Measurements from ENCODE around the gene ARHGEF18. TPM values are rescaled to one million over a fixed set of nuclear protein-coding genes. Genes with fewer than 3 reads are reported as not detected.

The ARHGEF18 gene
- total RNA-seq, 1 experiment from 2014 or later, result 38.3 TPM

GRCh38 chr19:7395360-7396066 is 46.8 kb downstream of the ARHGEF18 start:
- no peak overlapping the region for H3K18ac ChIP-seq (ENCODE audit: insufficient read length, low read depth, low read length)
- H2BK12ac ChIP-seq (ENCODE audit: insufficient read length, low read depth, low read length), result no peak overlapping the region
- H3K56ac ChIP-seq (ENCODE audit: insufficient read length, low read depth, low read length), result no peak overlapping the region
- no peak overlapping the region for H2AK5ac ChIP-seq (ENCODE audit: insufficient read length, low read length)
- peaks cover 3% of the 10 kb centered on the region; the same call in 1 of the 2 replicates for H3K4me1 ChIP-seq (ENCODE audit: insufficient read depth, low read length)
- no peak overlapping the region for H2AFZ ChIP-seq (ENCODE audit: low read length)
- Mint-ChIP-seq H3K27ac (peak overlapping the region in 1 of 3 experiments; percentile 72; a peak in 2 of 7 replicates), H3K4me3 (peak overlapping the region; percentile 89 to 93), H3K27me3 (ENCODE audit: low read depth) (no peaks in the 10 kb centered on the region; the same call in 1 of the 2 replicates), H3K4me1 (peaks cover 18 to 23% of the 10 kb centered on the region in 2 experiments), H3K36me3 (ENCODE audit: insufficient read depth in 1 of 3, low read depth in 3 of 3) (peaks cover 0 to 3% (median 0%) of the 10 kb centered on the region in 3 experiments; a peak in 3 of 7 replicates), H3K9me3 (no peaks in the 10 kb centered on the region; a peak in 2 of 5 replicates)
- H3K23me2 ChIP-seq (ENCODE audit: insufficient read length, low read depth, low read length, poor library complexity, severe bottlenecking), result peaks cover 10% of the 10 kb centered on the region
- peak overlapping the region; percentile 81 for H3K9ac ChIP-seq (ENCODE audit: extremely low read depth, insufficient read length, low read length)
- no peak overlapping the region for H3T11ph ChIP-seq (ENCODE audit: low read length)
- H2BK5ac ChIP-seq (ENCODE audit: insufficient read length, low read length), result no peak overlapping the region
- no peak overlapping the region for H2BK120ac ChIP-seq (ENCODE audit: low read depth, low read length, poor library complexity, severe bottlenecking)
- H3K79me2 ChIP-seq (ENCODE audit: insufficient read depth, low read length), result peaks cover 18% of the 10 kb centered on the region; the same call in 1 of the 2 replicates
- H2BK20ac ChIP-seq (ENCODE audit: low read depth, low read length, poor library complexity, severe bottlenecking), result no peak overlapping the region
- H4K5ac ChIP-seq (ENCODE audit: insufficient read length, low read depth, low read length), result no peak overlapping the region
- H3K79me1 ChIP-seq (ENCODE audit: insufficient read depth, low read depth, low read length, poor library complexity, severe bottlenecking), result no peaks in the 10 kb centered on the region
- H4K8ac ChIP-seq (replicated peaks; ENCODE audit: insufficient read length, low read depth, low read length), result no peak overlapping the region
- no peak for TF ChIP-seq CTCF (conservative IDR thresholded peaks at IDR 0.05)
- no peak overlapping the region for H3K27ac ChIP-seq (ENCODE audit: insufficient read length, low read depth, low read length)
- no peaks in the 10 kb centered on the region for H4K20me1 ChIP-seq (ENCODE audit: control insufficient read depth, insufficient read depth, insufficient read length)
- H3K4ac ChIP-seq (ENCODE audit: low read depth, low read length), result no peak overlapping the region
- H3K4me2 ChIP-seq (ENCODE audit: insufficient read depth, insufficient read length, low read length), result peak overlapping the region; percentile 93
- no peaks in the 10 kb centered on the region for H3K27me3 ChIP-seq (ENCODE audit: insufficient read depth, low read length)
- no CpG with 5 or more reads among the region's 28 CpGs for WGBS (ENCODE audit: extremely low coverage, insufficient read length, low lambda C conversion rate)
- no peak overlapping the region for H3K23ac ChIP-seq (ENCODE audit: insufficient read length, low read depth, low read length)
- H3K9me3 ChIP-seq (ENCODE audit: control insufficient read depth, low read depth, low read length), result no peaks in the 10 kb centered on the region
- no peak overlapping the region for H2BK15ac ChIP-seq (ENCODE audit: low read depth, low read length)
- no peak for DNase-seq
- no peak overlapping the region for H4K91ac ChIP-seq (ENCODE audit: insufficient read length, low read depth, low read length)
- H3K14ac ChIP-seq (ENCODE audit: insufficient read depth, low read length), result peak overlapping the region; percentile 39; the same call in 1 of the 2 replicates

Data from H9 (cell line).